ENCODE results near the gene SLC41A3.
"Not testable (repeated sequence)": the region's sequence is repeated elsewhere in the genome, so short reads cannot be mapped to it uniquely, and the experiment has no call there.

Gene SLC41A3

GRCh38 chr3:126102011-126102410 lies 18.1 kb upstream of the SLC41A3 start:
- no peaks in the 10 kb centered on the region for H3K27me3 ChIP-seq
- DNase-seq: no peak
- H3K36me3 ChIP-seq: no peaks in the 10 kb centered on the region
- no peak for TF ChIP-seq CTCF (IDR thresholded peaks at IDR 0.05; ENCODE audit: low read depth, low read length)
- H3K9me3 ChIP-seq: no peaks in the 10 kb centered on the region
- no peaks in the 10 kb centered on the region for H3K4me1 ChIP-seq
- H3K4me3 ChIP-seq (ENCODE audit: low read depth, low read length): no peak overlapping the region

DNA sequence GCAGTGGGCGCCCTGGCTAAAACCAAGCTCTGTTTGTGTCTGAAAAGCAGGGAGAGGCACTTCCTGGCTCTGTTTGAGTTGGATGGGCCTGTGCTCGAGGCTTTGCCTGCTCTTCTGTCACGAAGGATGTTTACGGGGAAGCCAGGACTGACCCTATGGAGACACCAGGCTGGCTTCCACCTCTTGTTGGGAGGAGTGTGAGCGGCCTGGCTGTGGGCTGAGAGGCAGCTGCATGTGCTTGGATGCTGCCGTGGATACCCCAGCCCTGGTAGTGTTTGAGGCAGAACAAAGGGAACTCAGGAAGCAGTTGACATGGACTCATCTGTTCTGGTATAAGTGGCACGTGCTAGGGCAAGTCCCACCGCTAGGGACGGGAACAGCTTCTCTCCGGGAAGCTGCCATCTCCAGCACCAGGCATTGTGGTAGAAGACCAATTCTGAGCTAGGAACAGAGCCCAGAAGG lies 17.6 kb upstream of the SLC41A3 start:
- Histone ChIP-seq H3K4me1 (no peaks in the 10 kb centered on the region), H3K27me3 (no peaks in the 10 kb centered on the region), H3K9me3 (no peaks in the 10 kb centered on the region), H3K36me3 (no peaks in the 10 kb centered on the region), H3K4me3 (ENCODE audit: low read depth, low read length) (no peak overlapping the region)
- no peak for TF ChIP-seq CTCF (IDR thresholded peaks at IDR 0.05; ENCODE audit: low read depth, low read length)
- no peak for DNase-seq

- Histone ChIP-seq H3K27me3 (no peaks in the 10 kb centered on the region), H3K36me3 (no peaks in the 10 kb centered on the region), H3K9me3 (no peaks in the 10 kb centered on the region), H3K4me1 (no peaks in the 10 kb centered on the region), H3K4me3 (ENCODE audit: low read depth, low read length) (no peak overlapping the region)
- peak; percentile 21 for DNase-seq
- no peak for TF ChIP-seq CTCF (IDR thresholded peaks at IDR 0.05; ENCODE audit: low read depth, low read length)
Observed at GRCh38 chr3:126100634-126101301, 16.8 kb upstream of the SLC41A3 start.

- no peak for TF ChIP-seq CTCF (IDR thresholded peaks at IDR 0.05; ENCODE audit: low read depth, low read length)
- Histone ChIP-seq H3K4me1 (no peaks in the 10 kb centered on the region), H3K36me3 (no peaks in the 10 kb centered on the region), H3K4me3 (ENCODE audit: low read depth, low read length) (no peak overlapping the region), H3K27me3 (no peaks in the 10 kb centered on the region), H3K9me3 (no peaks in the 10 kb centered on the region)
- peak; percentile 9 for DNase-seq
Observed at GRCh38 chr3:126100269-126100633, 16.3 kb upstream of the SLC41A3 start.

DNA sequence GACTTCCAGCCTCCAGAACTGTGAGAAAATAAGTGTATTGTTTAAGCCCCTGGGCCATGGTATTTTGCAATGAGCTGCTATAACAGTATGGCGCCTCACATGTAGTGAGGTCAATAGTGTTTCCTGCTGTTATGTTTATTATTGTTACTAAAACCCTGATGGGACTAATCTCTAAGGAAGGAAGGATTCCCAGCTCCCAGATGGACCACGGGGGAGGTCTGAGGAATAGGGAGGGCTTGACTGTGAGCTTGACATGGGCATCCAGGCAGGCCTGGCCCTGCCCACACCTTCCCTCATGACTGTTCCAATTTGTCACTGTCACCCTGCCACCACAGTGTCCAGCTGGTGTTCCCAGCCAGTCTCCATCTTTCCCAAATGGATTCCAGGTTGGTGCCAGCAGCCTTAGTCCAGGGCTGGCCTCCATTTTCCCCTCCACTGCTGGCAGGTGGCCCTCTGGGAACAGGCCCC lies 14.5 kb upstream of the SLC41A3 start:
- no peak overlapping the region for H3K4me3 ChIP-seq (ENCODE audit: low read depth, low read length)
- H3K27me3 ChIP-seq: no peaks in the 10 kb centered on the region
- H3K4me1 ChIP-seq: no peaks in the 10 kb centered on the region
- TF ChIP-seq CTCF (IDR thresholded peaks at IDR 0.05; ENCODE audit: low read depth, low read length): no peak
- no peaks in the 10 kb centered on the region for H3K9me3 ChIP-seq
- no peaks in the 10 kb centered on the region for H3K36me3 ChIP-seq
- no peak for DNase-seq

GRCh38 chr3:126097801-126098200 lies 13.9 kb upstream of the SLC41A3 start:
- no peaks in the 10 kb centered on the region for H3K36me3 ChIP-seq
- no peak for DNase-seq
- no peaks in the 10 kb centered on the region for H3K27me3 ChIP-seq
- no peak for TF ChIP-seq CTCF (IDR thresholded peaks at IDR 0.05; ENCODE audit: low read depth, low read length)
- no peak overlapping the region for H3K4me3 ChIP-seq (ENCODE audit: low read depth, low read length)
- H3K4me1 ChIP-seq: no peaks in the 10 kb centered on the region
- H3K9me3 ChIP-seq: no peaks in the 10 kb centered on the region

DNA sequence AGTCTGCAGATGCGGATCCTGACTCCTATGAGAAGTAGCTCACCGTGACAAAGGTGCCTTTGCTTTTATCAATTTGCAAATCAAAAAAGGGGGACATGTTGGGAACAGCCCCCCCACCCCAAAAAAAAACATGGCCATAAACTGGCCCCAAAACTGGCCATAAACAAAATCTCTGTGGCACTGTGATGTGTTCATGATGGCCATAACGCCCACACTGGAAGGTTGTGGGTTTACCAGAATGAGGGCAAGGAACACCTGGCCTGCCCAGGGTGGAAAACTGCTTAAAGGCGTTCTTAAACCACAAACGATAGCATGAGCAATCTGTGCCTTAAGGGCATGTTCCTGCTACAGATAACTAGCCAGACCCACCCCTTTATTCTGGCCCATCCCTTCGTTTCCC lies 12.3 kb upstream of the SLC41A3 start:
- H3K36me3 ChIP-seq; H3K4me1 ChIP-seq; H3K9me3 ChIP-seq; DNase-seq; H3K27me3 ChIP-seq; H3K4me3 ChIP-seq (ENCODE audit: low read depth, low read length): not testable (repeated sequence)

GRCh38 chr3:126092128-126092527 lies 8.2 kb upstream of the SLC41A3 start:
- H3K36me3 ChIP-seq: not testable (repeated sequence)

More at GRCh38 chr3:126092128-126092527, 8.2 kb upstream of the SLC41A3 start:
- H3K27me3 ChIP-seq; H3K4me1 ChIP-seq; DNase-seq; H3K9me3 ChIP-seq; H3K4me3 ChIP-seq (ENCODE audit: low read depth, low read length): not testable (repeated sequence)
